IPS DF 4.7 (cell line): ENCODE data around the gene ACTG2.

Experiments used
- DNase-seq: peaks from one replicate; pipeline ENCODE4 v3.0.0-alpha.2; 2013; ENCODE audit warnings: low spot score; ENCODE audit errors: extremely low read depth

The ACTG2 gene

DNA sequence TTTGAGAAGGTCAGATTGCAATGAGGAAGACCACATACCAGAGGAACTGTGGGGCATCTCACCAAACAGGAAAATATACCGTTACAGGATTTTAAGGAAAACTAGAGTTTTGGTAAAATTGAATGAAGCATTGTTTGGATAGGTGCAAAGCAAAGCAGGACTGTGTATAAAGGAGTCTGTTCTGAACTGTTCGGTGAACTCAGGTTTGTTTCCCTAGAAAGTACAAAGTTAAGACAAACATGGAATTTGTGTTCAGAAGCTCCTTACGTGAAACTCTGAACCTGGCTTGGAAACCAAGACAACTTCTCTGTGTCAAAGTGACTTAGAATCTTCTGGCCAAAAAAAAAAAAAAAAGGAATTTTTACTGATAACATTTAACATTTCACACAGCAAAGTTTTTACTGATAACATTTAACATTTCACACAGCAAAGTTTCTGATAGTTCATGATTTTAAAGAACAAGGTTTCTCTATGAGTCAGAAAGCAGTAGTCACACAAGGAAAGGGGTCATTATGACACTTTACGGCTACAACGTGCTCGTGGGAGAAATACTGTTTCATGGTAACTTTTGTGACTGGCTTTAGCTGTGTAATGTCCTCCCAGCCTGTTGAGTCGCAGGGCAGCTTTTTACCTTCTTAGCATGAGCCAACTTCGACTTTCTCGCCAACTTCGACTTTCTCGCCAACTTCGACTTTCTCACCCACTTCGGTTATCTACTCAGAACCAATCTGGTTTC lies 70.7 kb downstream of the ACTG2 start:
- DNase-seq, result no peak

DNA sequence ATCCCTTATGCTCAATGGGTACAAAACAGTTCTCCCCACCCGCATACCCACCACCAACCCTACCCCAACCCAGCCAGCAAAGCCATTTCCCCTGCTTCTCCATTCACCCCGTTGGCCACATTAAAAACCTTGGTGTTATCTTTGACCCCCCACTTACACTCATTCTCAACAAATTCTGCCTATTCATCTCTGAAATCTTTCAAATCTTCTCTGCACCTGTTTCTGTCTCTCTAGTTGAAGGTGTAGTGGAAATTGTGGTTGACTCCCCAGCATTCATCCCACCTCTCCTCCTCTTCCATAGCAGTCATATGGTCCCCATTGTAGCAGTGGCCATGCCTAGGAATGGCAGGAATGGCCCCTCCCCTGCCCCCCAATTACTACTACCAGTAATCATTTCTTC lies 71.4 kb downstream of the ACTG2 start:
- DNase-seq, result no peak

DNA sequence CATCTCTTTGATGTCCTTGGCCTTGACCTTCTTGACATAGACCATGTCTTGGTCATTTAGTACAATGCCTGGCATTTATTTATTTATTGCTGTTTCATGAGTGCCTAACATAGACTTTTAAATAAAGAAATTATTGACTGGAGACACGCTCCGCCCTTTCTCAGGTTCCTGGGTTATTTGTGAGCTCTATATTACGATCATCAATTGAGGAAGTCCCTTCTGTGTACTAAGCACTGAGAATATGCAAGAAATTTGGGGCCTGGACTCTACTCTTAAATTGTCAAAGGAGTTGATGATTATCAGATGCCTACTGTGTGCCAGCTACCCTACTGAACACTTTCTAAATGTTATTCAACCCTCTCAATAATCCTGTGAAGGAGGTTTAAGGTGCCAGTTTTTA lies 72.2 kb downstream of the ACTG2 start:
- no peak for DNase-seq

DNA sequence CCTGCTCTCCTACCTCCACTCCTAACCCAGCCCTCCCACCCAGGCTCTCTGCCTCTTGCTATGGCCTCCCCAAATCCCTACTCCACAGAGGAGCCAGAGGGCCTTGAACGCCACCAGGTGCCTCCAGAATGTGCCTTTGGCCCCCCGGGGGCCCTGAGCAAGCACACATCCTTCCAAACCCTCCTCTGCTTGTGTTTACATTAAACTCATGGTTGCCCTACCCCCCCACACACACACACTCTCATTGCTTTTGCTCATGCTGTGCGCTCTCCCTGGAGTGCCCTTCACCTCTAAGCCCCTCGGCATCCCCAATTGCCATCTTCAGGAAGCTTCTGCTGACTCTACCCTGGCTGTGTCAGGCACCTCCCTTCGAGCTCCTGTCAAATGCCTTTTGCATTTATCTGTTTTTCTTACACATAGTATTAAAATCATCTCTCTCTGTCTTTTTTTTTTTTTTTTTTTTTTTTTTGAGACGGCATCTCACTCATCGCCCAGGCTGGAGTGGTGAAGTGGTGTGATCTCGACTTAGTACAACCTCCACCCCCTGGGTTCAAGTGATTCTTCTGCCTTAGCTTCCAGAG lies 75.6 kb downstream of the ACTG2 start:
- no peak for DNase-seq

DNA sequence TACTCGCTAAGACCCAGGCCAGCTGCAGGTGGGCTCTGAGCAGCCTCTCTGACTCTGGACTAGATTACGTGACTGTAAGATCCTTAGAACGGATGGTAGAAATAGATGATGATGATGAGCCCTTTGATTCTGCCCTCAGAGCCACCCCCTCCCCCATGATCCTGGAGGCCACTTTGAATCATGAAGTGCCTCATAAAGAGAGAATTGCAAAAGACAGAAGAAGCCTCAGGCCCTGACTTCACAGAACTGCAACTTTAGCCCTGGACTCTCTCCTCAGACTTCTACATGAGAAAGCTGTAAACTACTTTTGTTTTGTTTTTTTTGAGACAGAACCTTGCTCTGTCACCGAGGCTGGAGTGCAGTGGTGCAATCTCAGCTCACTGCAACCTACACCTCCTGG lies 76.5 kb downstream of the ACTG2 start:
- DNase-seq, result no peak
